WTC11 (cell line): ENCODE results near the gene HOXB8. TPM values are rescaled to one million over a fixed set of nuclear protein-coding genes. Genes with fewer than 3 reads are reported as not detected.
A peak's percentile ranks its signal among the peaks of the same experiment; 100 is the strongest.

Experiments
- ATAC-seq: fragments of 200-7000 bp; cut with Tn5 transposase; 2 replicates; pipeline ENCODE4 v1.10.0; 2021; ENCODE audit warnings: mild to moderate bottlenecking, moderate library complexity
- CTCF ChIA-PET: fragments of 300-600 bp; sonication (Branson Sonifier 250); formaldehyde crosslinking; loops from one replicate; lab custom pipeline; 2021; ENCODE audit warnings: antibody characterized with exemption; lab: Charles Lee
- POLR2A ChIA-PET: fragments of 350-600 bp; sonication (Branson Sonifier 250); formaldehyde crosslinking; loops from one replicate; lab custom pipeline; 2021; ENCODE audit warnings: antibody characterized with exemption; lab: Charles Lee
- DNase-seq: peaks from one replicate; pipeline ENCODE4 v3.0.0; 2021; ENCODE audit warnings: low spot score
- H3K27ac Mint-ChIP-seq: 2 replicates; pipeline ENCODE4 v1.8.0; 2021; ENCODE audit warnings: mixed read lengths
- H3K27me3 Mint-ChIP-seq: 2 replicates; pipeline ENCODE4 v1.8.0; 2021; ENCODE audit warnings: low read depth, mild to moderate bottlenecking, moderate library complexity, mixed read lengths
- H3K36me3 Mint-ChIP-seq: 2 replicates; pipeline ENCODE4 v1.8.0; 2021; ENCODE audit warnings: mixed read lengths
- H3K4me1 Mint-ChIP-seq: 2 replicates; pipeline ENCODE4 v1.8.0; 2022; ENCODE audit warnings: mixed read lengths
- H3K4me3 Mint-ChIP-seq: 2 replicates; pipeline ENCODE4 v1.8.0; 2021; ENCODE audit warnings: mild to moderate bottlenecking, moderate library complexity, mixed read lengths
- H3K9me3 Mint-ChIP-seq: 2 replicates; pipeline ENCODE4 v1.8.0; 2021; ENCODE audit warnings: mixed read lengths
- ATF1 ChIP-seq: sonication (generic); formaldehyde crosslinking; IDR thresholded peaks from 2 replicates; pipeline ENCODE4 v1.8.1; 2023; ENCODE audit warnings: mild to moderate bottlenecking, moderate library complexity, missing genetic modification reagents
- ELF4 ChIP-seq: sonication (generic); formaldehyde crosslinking; IDR thresholded peaks from 2 replicates; pipeline ENCODE4 v1.8.1; 2022; ENCODE audit warnings: low read depth, mild to moderate bottlenecking, moderate library complexity, missing genetic modification reagents
- HMGA2 ChIP-seq: fragments of 250-450 bp; sonication (Bioruptor Pico); IDR thresholded peaks from 2 replicates; pipeline ENCODE4 v1.4.0; 2021; ENCODE audit warnings: mild to moderate bottlenecking, moderate library complexity
- JUN ChIP-seq: sonication (generic); formaldehyde crosslinking; IDR thresholded peaks from 2 replicates; pipeline ENCODE4 v1.8.0; 2023; ENCODE audit warnings: mild to moderate bottlenecking, missing genetic modification reagents
- MAX ChIP-seq: sonication (generic); formaldehyde crosslinking; IDR thresholded peaks from 2 replicates; pipeline ENCODE4 v1.8.0; 2022; ENCODE audit warnings: mild to moderate bottlenecking, missing genetic modification reagents
- NFATC4 ChIP-seq: fragments of 250-450 bp; sonication (Bioruptor Pico); IDR thresholded peaks from 2 replicates; pipeline ENCODE4 v1.9.0; 2021; ENCODE audit warnings: mild to moderate bottlenecking
- TEAD1 ChIP-seq: sonication (generic); formaldehyde crosslinking; IDR thresholded peaks from 2 replicates; pipeline ENCODE4 v1.8.0; 2022; ENCODE audit warnings: mild to moderate bottlenecking, missing genetic modification reagents
- TEAD4 ChIP-seq: sonication (generic); formaldehyde crosslinking; IDR thresholded peaks from 2 replicates; pipeline ENCODE4 v1.8.0; 2022; ENCODE audit warnings: mild to moderate bottlenecking, missing genetic modification reagents
- ZNF121 ChIP-seq: sonication (generic); formaldehyde crosslinking; IDR thresholded peaks from 2 replicates; pipeline ENCODE4 v1.8.0; 2023; ENCODE audit warnings: missing genetic modification reagents
- ZNF317 ChIP-seq: sonication (generic); formaldehyde crosslinking; IDR thresholded peaks from 2 replicates; pipeline ENCODE4 v1.8.1; 2023; ENCODE audit warnings: low read depth, mild to moderate bottlenecking, moderate library complexity, missing genetic modification reagents, borderline replicate concordance
- ZNF423 ChIP-seq: fragments of 250-450 bp; sonication (Bioruptor Pico); IDR thresholded peaks from 2 replicates; pipeline ENCODE4 v2.1.2; 2022; ENCODE audit warnings: mild to moderate bottlenecking, moderate library complexity
- ZNF425 ChIP-seq: fragments of 250-450 bp; sonication (Bioruptor Pico); conservative IDR thresholded peaks from 2 replicates; pipeline ENCODE4 v1.9.0; 2021; ENCODE audit warnings: mild to moderate bottlenecking
- total RNA-seq: library from RNA; stranded (reverse); gene quantifications from 3 replicates; pipeline ENCODE4 v1.2.3, GENCODE V29; 2021
- TF ChIP-seq, protein P1 (sequence below): sonication (generic); formaldehyde crosslinking; conservative IDR thresholded peaks from 2 replicates; pipeline ENCODE4 v1.8.1; 2023; ENCODE audit warnings: mild to moderate bottlenecking, low read depth, missing genetic modification reagents, moderate library complexity
- TF ChIP-seq, protein P2 (sequence below): fragments of 250-450 bp; sonication (Bioruptor Pico); IDR thresholded peaks from 2 replicates; pipeline ENCODE4 v1.9.0; 2021; ENCODE audit warnings: moderate library complexity, mild to moderate bottlenecking, inconsistent platforms, borderline replicate concordance
- TF ChIP-seq, protein P3 (sequence below): sonication (generic); formaldehyde crosslinking; IDR thresholded peaks from 2 replicates; pipeline ENCODE4 v1.8.1; 2023; ENCODE audit warnings: mild to moderate bottlenecking, moderate library complexity, missing genetic modification reagents
- TF ChIP-seq, protein P4 (sequence below): sonication (generic); formaldehyde crosslinking; IDR thresholded peaks from 2 replicates; pipeline ENCODE4 v1.8.0; 2022; ENCODE audit warnings: missing genetic modification reagents

Gene HOXB8
- total RNA-seq, 1 experiment from 2014 or later, result not detected

- ChIA-PET CTCF (interaction anchor here (0.6 to 3.5 kb wide), 9 partner anchors 12 to 598 kb away, joined by 3 to 54 read pairs (median 5); partner anchors contain the start of gene HOXB5), POLR2A (no interaction called here)
- Mint-ChIP-seq H3K4me3 (no peak overlapping the region), H3K9me3 (no peaks in the 10 kb centered on the region), H3K27ac (no peak overlapping the region), H3K27me3 (peaks cover 100% of the 10 kb centered on the region; the same call in 1 of the 2 replicates), H3K36me3 (no peaks in the 10 kb centered on the region), H3K4me1 (peaks cover 15% of the 10 kb centered on the region)
- no peak for TF ChIP-seq HMGA2 (CRISPR knock-in tag)
- TF ChIP-seq, protein P1, sequence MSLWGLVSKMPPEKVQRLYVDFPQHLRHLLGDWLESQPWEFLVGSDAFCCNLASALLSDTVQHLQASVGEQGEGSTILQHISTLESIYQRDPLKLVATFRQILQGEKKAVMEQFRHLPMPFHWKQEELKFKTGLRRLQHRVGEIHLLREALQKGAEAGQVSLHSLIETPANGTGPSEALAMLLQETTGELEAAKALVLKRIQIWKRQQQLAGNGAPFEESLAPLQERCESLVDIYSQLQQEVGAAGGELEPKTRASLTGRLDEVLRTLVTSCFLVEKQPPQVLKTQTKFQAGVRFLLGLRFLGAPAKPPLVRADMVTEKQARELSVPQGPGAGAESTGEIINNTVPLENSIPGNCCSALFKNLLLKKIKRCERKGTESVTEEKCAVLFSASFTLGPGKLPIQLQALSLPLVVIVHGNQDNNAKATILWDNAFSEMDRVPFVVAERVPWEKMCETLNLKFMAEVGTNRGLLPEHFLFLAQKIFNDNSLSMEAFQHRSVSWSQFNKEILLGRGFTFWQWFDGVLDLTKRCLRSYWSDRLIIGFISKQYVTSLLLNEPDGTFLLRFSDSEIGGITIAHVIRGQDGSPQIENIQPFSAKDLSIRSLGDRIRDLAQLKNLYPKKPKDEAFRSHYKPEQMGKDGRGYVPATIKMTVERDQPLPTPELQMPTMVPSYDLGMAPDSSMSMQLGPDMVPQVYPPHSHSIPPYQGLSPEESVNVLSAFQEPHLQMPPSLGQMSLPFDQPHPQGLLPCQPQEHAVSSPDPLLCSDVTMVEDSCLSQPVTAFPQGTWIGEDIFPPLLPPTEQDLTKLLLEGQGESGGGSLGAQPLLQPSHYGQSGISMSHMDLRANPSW, result no peak
- TF ChIP-seq, protein P2, sequence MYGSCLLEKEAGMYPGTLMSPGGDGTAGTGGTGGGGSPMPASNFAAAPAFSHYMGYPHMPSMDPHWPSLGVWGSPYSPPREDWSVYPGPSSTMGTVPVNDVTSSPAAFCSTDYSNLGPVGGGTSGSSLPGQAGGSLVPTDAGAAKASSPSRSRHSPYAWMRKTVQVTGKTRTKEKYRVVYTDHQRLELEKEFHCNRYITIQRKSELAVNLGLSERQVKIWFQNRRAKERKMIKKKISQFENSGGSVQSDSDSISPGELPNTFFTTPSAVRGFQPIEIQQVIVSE (CRISPR knock-in tag), result 0 out of 2 replicates have a peak, but pooled peaks have one; percentile 10
- TF ChIP-seq NFATC4, result no peak
- TF ChIP-seq ZNF423 (CRISPR knock-in tag), result 0 out of 2 replicates have a peak, but pooled peaks have one; percentile 16
- peak; percentile 37 for ATAC-seq
- peak; percentile 68 for DNase-seq
These were observed 9.7 kb upstream of the HOXB8 start for GRCh38 chr17:48624544-48625494.

- no peak for DNase-seq
- POLR2A ChIA-PET, result no interaction called here
- H3K4me1 Mint-ChIP-seq, result peaks cover 20% of the 10 kb centered on the region
- ATAC-seq, result no peak
- H3K36me3 Mint-ChIP-seq, result no peaks in the 10 kb centered on the region
- no peak overlapping the region for H3K4me3 Mint-ChIP-seq
- no peak for TF ChIP-seq ZNF317
- TF ChIP-seq ZNF121 (CRISPR knock-in tag), result no peak
- H3K27ac Mint-ChIP-seq, result no peak overlapping the region
- no peaks in the 10 kb centered on the region for H3K9me3 Mint-ChIP-seq
- peaks cover 100% of the 10 kb centered on the region; the same call in 1 of the 2 replicates for H3K27me3 Mint-ChIP-seq
- CTCF ChIA-PET, result interaction anchor here (1.3 to 3.5 kb wide), 3 partner anchors 12 to 31 kb away, joined by 3 to 54 read pairs (median 3); no protein-coding TSS in a partner anchor
These were observed 9.0 kb upstream of the HOXB8 start for GRCh38 chr17:48624118-48624517.

DNA sequence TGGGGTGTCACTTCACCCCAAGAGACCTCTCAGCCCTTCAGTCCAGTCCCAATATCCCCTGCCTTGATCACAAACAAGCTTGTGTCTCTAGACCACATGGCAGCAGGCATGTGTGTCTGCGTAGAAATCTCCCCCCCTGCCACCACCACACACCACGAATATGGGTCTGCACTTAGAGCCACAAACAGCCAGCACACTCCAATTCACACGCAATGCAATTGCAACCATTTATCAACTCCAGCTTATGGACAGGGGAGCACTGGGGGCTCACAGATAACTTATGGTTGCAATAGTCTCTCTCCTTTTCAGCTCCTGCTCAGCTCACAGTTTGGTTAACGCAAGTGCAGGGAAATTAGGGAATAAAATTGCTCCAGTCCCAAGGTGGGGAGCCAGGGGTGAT lies 8.5 kb upstream of the HOXB8 start:
- ATAC-seq (no peak), DNase-seq (no peak)
- Mint-ChIP-seq H3K9me3 (no peaks in the 10 kb centered on the region), H3K27ac (no peak overlapping the region), H3K27me3 (peaks cover 100% of the 10 kb centered on the region; the same call in 1 of the 2 replicates), H3K4me3 (no peak overlapping the region), H3K36me3 (no peaks in the 10 kb centered on the region), H3K4me1 (peaks cover 24% of the 10 kb centered on the region)
- ChIA-PET CTCF (interaction anchor here (1.1 to 4.1 kb wide), 5 partner anchors 13 to 395 kb away, joined by 3 to 27 read pairs (median 3); no protein-coding TSS in a partner anchor), POLR2A (no interaction called here)
- TF ChIP-seq ATF1 (no peak), MAX (CRISPR knock-in tag) (no peak), ZNF121 (CRISPR knock-in tag) (no peak), JUN (no peak), TEAD4 (CRISPR knock-in tag) (no peak), TEAD1 (CRISPR knock-in tag) (no peak), ELF4 (CRISPR knock-in tag) (no peak), ZNF425 (CRISPR knock-in tag) (no peak)
- TF ChIP-seq, protein P3, sequence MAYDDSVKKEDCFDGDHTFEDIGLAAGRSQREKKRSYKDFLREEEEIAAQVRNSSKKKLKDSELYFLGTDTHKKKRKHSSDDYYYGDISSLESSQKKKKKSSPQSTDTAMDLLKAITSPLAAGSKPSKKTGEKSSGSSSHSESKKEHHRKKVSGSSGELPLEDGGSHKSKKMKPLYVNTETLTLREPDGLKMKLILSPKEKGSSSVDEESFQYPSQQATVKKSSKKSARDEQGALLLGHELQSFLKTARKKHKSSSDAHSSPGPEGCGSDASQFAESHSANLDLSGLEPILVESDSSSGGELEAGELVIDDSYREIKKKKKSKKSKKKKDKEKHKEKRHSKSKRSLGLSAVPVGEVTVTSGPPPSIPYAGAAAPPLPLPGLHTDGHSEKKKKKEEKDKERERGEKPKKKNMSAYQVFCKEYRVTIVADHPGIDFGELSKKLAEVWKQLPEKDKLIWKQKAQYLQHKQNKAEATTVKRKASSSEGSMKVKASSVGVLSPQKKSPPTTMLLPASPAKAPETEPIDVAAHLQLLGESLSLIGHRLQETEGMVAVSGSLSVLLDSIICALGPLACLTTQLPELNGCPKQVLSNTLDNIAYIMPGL (CRISPR knock-in tag), result no peak
- TF ChIP-seq, protein P4, sequence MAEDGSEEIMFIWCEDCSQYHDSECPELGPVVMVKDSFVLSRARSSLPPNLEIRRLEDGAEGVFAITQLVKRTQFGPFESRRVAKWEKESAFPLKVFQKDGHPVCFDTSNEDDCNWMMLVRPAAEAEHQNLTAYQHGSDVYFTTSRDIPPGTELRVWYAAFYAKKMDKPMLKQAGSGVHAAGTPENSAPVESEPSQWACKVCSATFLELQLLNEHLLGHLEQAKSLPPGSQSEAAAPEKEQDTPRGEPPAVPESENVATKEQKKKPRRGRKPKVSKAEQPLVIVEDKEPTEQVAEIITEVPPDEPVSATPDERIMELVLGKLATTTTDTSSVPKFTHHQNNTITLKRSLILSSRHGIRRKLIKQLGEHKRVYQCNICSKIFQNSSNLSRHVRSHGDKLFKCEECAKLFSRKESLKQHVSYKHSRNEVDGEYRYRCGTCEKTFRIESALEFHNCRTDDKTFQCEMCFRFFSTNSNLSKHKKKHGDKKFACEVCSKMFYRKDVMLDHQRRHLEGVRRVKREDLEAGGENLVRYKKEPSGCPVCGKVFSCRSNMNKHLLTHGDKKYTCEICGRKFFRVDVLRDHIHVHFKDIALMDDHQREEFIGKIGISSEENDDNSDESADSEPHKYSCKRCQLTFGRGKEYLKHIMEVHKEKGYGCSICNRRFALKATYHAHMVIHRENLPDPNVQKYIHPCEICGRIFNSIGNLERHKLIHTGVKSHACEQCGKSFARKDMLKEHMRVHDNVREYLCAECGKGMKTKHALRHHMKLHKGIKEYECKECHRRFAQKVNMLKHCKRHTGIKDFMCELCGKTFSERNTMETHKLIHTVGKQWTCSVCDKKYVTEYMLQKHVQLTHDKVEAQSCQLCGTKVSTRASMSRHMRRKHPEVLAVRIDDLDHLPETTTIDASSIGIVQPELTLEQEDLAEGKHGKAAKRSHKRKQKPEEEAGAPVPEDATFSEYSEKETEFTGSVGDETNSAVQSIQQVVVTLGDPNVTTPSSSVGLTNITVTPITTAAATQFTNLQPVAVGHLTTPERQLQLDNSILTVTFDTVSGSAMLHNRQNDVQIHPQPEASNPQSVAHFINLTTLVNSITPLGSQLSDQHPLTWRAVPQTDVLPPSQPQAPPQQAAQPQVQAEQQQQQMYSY (CRISPR knock-in tag), result no peak
